ENCODE measurements around the gene ETNK1.

DNA sequence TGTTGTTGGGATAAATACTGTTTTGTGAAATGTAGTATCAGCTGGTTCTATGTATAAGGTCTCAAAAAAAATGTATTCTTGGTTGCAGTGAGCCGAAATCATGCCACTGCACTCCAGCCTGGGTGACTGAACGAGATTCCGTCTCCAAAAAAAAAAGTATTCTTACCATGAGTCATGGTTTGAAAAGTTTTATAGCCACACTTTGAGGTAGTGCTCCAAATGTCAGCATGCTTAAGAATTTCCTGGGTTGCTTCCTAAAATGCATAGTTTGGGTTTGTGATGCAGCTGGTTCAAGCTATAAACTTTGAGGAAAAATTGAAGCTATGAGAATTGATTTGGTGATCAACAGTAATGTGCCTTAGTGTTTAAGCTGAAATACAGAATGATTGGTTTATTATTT, 48.0 kb downstream of the ETNK1 start:
- TF ChIP-seq POLR2A (IDR thresholded peaks at IDR 0.05), result no peak
- TF ChIP-seq, protein P1, sequence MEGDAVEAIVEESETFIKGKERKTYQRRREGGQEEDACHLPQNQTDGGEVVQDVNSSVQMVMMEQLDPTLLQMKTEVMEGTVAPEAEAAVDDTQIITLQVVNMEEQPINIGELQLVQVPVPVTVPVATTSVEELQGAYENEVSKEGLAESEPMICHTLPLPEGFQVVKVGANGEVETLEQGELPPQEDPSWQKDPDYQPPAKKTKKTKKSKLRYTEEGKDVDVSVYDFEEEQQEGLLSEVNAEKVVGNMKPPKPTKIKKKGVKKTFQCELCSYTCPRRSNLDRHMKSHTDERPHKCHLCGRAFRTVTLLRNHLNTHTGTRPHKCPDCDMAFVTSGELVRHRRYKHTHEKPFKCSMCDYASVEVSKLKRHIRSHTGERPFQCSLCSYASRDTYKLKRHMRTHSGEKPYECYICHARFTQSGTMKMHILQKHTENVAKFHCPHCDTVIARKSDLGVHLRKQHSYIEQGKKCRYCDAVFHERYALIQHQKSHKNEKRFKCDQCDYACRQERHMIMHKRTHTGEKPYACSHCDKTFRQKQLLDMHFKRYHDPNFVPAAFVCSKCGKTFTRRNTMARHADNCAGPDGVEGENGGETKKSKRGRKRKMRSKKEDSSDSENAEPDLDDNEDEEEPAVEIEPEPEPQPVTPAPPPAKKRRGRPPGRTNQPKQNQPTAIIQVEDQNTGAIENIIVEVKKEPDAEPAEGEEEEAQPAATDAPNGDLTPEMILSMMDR (IDR thresholded peaks at IDR 0.05), result no peak

Data from thyroid gland (tissue), 4 donors.